Calu3 (cell line): ENCODE measurements around the gene PAK1. TPM values are rescaled to one million over a fixed set of nuclear protein-coding genes. Genes with fewer than 3 reads are reported as not detected.

ENCODE experiments used
- BruUV-seq: library from RNA; stranded (reverse); fragments of 400-500 nt; replicated peaks from 2 replicates; lab custom pipeline; 2021; lab: Mats Ljungman, UMichigan
- CTCF ChIA-PET: fragments of 300-600 bp; sonication (Branson Sonifier 250); formaldehyde crosslinking; loops from one replicate; lab custom pipeline; 2022; ENCODE audit warnings: antibody characterized with exemption; lab: Charles Lee
- DNase-seq: peaks from one replicate; pipeline ENCODE4 v3.0.0; 2022
- H3K27ac Mint-ChIP-seq: one replicate; pipeline ENCODE4 v1.8.0; 2022; ENCODE audit warnings: mixed read lengths; ENCODE audit not compliant: unreplicated experiment
- H3K27me3 Mint-ChIP-seq: one replicate; pipeline ENCODE4 v1.8.0; 2022; ENCODE audit warnings: mixed read lengths; ENCODE audit not compliant: unreplicated experiment
- H3K36me3 Mint-ChIP-seq: one replicate; pipeline ENCODE4 v1.8.0; 2022; ENCODE audit warnings: mild to moderate bottlenecking, moderate library complexity, mixed read lengths; ENCODE audit not compliant: insufficient read depth, unreplicated experiment
- H3K4me1 Mint-ChIP-seq: one replicate; pipeline ENCODE4 v1.8.0; 2022; ENCODE audit warnings: mild to moderate bottlenecking, low read depth, mixed read lengths; ENCODE audit not compliant: unreplicated experiment
- H3K4me3 Mint-ChIP-seq: one replicate; pipeline ENCODE4 v1.8.0; 2022; ENCODE audit warnings: mild to moderate bottlenecking, low read depth, moderate library complexity, mixed read lengths; ENCODE audit not compliant: unreplicated experiment
- H3K9me3 Mint-ChIP-seq: one replicate; pipeline ENCODE4 v1.8.0; 2022; ENCODE audit warnings: low read depth, mixed read lengths; ENCODE audit not compliant: unreplicated experiment
- CTCF ChIP-seq: fragments of 200-600 bp; IDR thresholded peaks from one replicate; pipeline ENCODE4 v1.8.0; 2022; ENCODE audit warnings: antibody characterized with exemption; ENCODE audit not compliant: unreplicated experiment
- intact Hi-C: fragments of 100-400 bp; cut with micrococcal nuclease; formaldehyde crosslinking; loops from one replicate; pipeline ENCODE4 v1.10.0; 2022; ENCODE audit not compliant: unreplicated experiment
- total RNA-seq: library from RNA; stranded (reverse); gene quantifications from 2 replicates; pipeline ENCODE4 v1.2.3, GENCODE V29; 2022

PAK1 gene
- total RNA-seq, 1 experiment from 2014 or later = 58.5 TPM

GRCh38 chr11:77441426-77441825 lies 32.5 kb downstream of the PAK1 start:
- Mint-ChIP-seq H3K9me3 (no peaks in the 10 kb centered on the region), H3K4me1 (peaks cover 23% of the 10 kb centered on the region), H3K27ac (no peak overlapping the region), H3K27me3 (no peaks in the 10 kb centered on the region), H3K36me3 (no peaks in the 10 kb centered on the region), H3K4me3 (no peak overlapping the region)
- TF ChIP-seq CTCF = no peak
- DNase-seq = no peak
- BruUV-seq = no TSS peak
- CTCF ChIA-PET = interaction anchor here (0.7 to 0.9 kb wide), 2 partner anchors 9 to 30 kb away, joined by 3 to 4 read pairs; no protein-coding TSS in a partner anchor
- intact Hi-C loops = no loop called here

DNA sequence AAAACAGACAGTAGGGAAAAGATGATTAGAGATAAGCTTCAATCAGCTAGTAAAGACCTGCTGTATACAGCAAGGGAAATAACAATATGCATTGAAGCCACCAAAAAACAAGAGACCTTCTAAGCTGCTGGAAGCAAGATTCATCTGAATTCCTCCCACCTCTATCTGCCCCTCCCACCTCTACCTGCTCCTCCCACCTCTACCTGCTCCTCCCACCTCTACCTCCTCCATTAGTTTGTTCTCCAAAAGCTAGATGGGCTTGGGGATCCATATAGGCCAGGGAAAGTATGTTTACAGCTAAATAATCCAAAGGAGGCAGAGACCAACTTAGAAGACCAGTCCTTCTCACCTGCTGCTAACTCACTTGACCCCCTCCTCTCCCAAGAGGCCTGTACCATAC lies 33.2 kb downstream of the PAK1 start:
- Mint-ChIP-seq H3K27me3 (no peaks in the 10 kb centered on the region), H3K27ac (no peak overlapping the region), H3K36me3 (no peaks in the 10 kb centered on the region), H3K9me3 (no peaks in the 10 kb centered on the region), H3K4me3 (no peak overlapping the region), H3K4me1 (peaks cover 21% of the 10 kb centered on the region)
- intact Hi-C loops = no loop called here
- CTCF ChIA-PET = interaction anchor here (0.6 to 0.9 kb wide), 3 partner anchors 8 to 33 kb away, joined by 3 to 4 read pairs (median 3); no protein-coding TSS in a partner anchor
- DNase-seq = no peak
- no peak for TF ChIP-seq CTCF
- BruUV-seq = no TSS peak

DNA sequence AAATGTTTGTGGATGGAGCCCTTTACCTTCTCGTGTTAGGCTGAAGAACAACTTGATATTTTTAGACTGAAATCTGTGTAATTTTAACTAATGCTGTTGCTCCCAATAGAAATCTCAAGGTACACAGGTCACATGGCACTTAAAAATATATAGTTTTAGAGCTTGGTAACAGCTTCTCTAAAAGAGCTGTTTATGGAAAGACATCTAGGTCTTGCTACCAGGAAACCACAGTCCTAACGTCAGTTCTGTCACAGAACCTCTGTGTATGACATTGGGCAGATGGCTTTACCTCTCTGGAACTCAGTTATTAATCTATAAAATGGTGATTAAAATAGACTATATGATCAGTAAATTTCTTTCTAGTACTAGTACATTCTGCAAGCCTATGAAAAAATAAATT lies 35.4 kb downstream of the PAK1 start:
- Mint-ChIP-seq H3K27me3 (no peaks in the 10 kb centered on the region), H3K27ac (no peak overlapping the region), H3K9me3 (no peaks in the 10 kb centered on the region), H3K36me3 (no peaks in the 10 kb centered on the region), H3K4me1 (peaks cover 9% of the 10 kb centered on the region), H3K4me3 (no peak overlapping the region)
- intact Hi-C loops = no loop called here
- TF ChIP-seq CTCF = no peak
- CTCF ChIA-PET = no interaction called here
- DNase-seq = no peak
- no TSS peak for BruUV-seq

DNA sequence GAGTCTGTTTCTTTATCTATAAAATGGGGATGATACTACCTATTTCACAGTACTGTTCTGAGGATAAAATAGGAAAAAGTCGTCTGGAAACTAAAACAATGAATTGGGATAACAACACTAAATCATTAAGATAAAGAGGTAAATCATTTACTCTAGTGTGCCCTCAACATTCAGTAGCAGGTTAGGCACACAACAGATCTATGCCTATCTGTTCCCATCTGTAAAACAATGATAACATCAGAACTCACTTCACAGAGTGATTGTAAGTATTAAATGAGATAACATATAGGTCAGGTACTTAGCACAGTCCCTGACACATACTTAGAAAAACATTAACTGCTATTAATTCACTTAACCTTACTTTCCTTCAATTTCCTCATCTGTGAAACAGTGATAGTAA lies 36.9 kb downstream of the PAK1 start:
- CTCF ChIA-PET = interaction anchor here (0.6 to 1.8 kb wide), 2 partner anchors 10 to 185 kb away, joined by 3 to 4 read pairs; no protein-coding TSS in a partner anchor
- H3K27ac Mint-ChIP-seq = no peak overlapping the region
- intact Hi-C loops = no loop called here
- no peaks in the 10 kb centered on the region for H3K36me3 Mint-ChIP-seq
- BruUV-seq = no TSS peak
- no peak overlapping the region for H3K4me3 Mint-ChIP-seq
- TF ChIP-seq CTCF = no peak
- H3K4me1 Mint-ChIP-seq = peaks cover 9% of the 10 kb centered on the region
- H3K27me3 Mint-ChIP-seq = no peaks in the 10 kb centered on the region
- no peak for DNase-seq
- H3K9me3 Mint-ChIP-seq = no peaks in the 10 kb centered on the region
